Keratinocyte (primary cell): ENCODE measurements around the gene ATF7.

Experiments used
- CTCF ChIP-seq, 3 experiments: IDR thresholded peaks in 1 of 3; conservative IDR thresholded peaks in 1 of 3; optimal IDR thresholded peaks in 1 of 3; 2 replicates in 2 of 3; 3 replicates in 1 of 3; pipeline versions ENCODE3 to v1.5.1; 2011; ENCODE audit warnings: low read length in 3 of 3, mild to moderate bottlenecking in 3 of 3, moderate library complexity in 2 of 3, control low read depth in 1 of 3, inconsistent platforms in 1 of 3; ENCODE audit not compliant: insufficient read depth in 2 of 3; ENCODE audit errors: extremely low read depth in 1 of 3
- EZH2 ChIP-seq: IDR thresholded peaks from one replicate; pipeline ENCODE4 v1.6.1; 2012; ENCODE audit warnings: inconsistent platforms, mild to moderate bottlenecking, low read length, moderate library complexity

- TF ChIP-seq EZH2 (no peak), CTCF (optimal IDR thresholded peaks at IDR 0.05 in 1 of 3, IDR thresholded peaks at IDR 0.05 in 1 of 3, conservative IDR thresholded peaks at IDR 0.05 in 1 of 3; ENCODE audit: extremely low read depth in 1 of 3, insufficient read depth in 2 of 3, low read length in 3 of 3) (no peak)
These were observed 46.6 kb downstream of the ATF7 start for GRCh38 chr12:53579545-53579955.
